ENCODE data around the gene ZNF300. TPM values are rescaled to one million over a fixed set of nuclear protein-coding genes. Genes with fewer than 3 reads are reported as not detected.
"Not testable (repeated sequence)": the region's sequence is repeated elsewhere in the genome, so short reads cannot be mapped to it uniquely, and the experiment has no call there.

Gene ZNF300
- total RNA-seq (2014; rRNA removed; shearing (Covaris generic)): 4.3 and 5.7 TPM in 2 replicates

DNA sequence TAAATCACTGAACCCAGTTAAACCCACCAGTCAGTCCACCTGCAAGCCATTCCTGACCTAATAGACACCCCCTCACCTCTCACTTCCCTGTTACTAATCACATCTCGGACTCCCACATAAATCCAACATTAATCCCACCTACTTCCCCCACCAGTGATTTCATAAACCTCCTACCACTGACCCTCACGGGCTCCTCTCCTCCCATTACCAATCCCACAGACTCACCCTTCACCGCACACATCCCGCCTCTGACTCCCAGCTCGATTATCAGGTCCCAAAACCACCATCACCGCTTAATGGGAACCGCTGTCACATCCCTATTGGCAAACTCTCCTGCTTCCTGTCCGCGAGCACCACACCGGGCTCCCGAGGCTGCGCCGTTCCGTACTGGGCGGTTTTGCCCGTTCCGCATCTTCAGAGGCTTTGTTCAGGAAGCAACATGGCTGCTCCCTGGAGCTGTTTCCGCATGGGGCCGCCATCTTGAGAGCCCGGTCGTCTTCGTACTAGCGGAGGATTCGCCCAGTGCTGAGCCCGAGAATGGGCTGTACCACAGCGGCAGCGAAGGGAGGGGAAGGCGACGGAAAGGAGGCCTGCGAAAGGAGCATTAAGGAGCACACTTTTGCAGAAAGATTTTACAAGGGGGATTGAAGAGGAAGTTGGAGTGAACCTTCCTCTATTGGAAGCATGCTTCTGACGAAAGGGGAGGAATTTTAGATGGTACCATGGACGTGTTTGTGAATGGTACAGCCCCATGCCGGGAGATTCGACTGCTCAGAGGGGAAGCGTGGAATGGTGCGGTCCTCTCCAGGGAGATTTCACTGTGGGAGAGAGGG is at the start of gene ZNF300:
Gene ZNF300 (minus strand): TSS at position 502 of the 833 bp plus-strand sequence. CDS start 1,825 bp downstream, outside the sequence.
- peak; percentile 92 for DNase-seq (ENCODE audit: low spot score)

DNA sequence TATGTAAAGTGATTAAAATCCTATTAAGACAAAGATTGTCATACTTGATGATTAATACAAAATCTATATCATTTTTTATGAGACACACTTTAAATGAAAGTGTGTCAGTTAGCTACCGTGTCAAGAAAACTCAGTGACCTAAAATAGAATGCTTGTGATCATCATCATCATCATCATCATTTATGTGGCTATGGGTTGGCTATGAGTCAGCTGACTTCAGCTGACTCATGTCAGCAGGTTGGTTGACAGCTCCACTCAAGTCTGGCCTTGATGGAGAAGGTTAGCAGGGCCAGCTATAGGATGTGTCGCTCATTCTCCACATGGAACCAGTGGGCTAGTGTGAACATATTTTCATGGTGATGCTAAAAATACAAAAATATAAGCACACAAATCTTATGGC is 43.8 kb upstream of the ZNF300 start:
- DNase-seq (ENCODE audit: low spot score): no peak

DNA sequence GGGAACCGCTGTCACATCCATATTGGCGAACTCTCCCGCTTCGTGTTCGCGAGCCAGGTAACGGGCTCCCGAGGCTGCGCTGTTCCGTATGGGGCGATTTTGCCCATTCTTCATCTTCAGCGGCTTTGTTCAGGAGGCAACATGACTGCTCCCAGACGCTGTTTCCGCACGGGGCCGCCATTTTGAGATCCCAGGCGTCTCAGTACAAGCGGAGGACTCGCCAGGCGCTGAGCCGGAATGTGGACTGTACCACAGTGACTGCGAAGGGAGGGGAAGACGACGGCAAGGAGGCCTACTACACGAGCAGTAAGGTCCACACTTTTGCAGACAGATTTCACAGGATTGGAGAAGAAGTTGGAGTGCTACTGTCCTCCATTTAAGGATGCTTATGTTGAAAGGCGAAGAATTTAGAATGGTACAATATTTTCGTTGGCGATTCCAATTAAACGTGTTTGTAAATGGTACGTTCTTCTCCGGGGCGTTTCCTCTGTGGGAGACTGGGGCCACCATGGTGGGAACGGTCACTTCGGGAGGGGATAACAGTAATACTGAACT is 41.6 kb upstream of the ZNF300 start:
- DNase-seq (ENCODE audit: low spot score): no peak

DNA sequence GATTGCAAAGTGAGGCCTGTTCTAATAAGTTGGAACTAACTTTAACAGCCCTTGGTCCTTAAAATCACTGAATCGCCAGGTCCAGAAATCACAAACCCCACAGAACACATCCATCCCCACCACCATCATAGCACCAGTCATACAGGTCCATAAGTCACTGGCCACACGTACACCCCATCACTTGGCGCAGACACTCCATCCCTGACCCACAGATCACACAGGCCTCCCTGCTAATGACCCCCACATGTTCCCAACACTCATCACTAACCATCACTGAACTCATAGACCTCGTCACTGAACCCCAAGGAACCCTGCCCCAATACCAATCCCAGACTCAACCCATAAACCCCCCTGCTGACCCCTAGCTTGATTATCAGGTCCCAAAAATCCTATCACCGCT is 41.2 kb upstream of the ZNF300 start:
- no peak for DNase-seq (ENCODE audit: low spot score)

DNA sequence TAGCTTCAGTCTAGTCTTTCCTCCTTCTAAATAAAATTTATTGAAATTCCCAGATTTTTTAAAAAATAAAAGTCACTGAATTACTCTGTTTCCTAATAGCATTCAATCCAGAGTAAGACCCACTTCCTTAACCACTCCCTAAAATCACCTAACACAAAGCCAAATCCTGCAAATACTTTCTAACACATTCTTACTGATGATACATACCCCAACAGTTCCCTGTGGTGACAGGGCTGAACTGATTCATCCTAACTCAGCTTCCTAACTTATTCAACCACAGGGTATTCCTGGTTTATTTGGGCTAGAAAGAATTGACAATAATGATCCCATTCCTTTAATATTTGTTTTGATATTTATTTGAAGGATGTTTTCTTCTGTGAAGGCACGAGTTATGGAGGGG is 40.7 kb upstream of the ZNF300 start:
- no peak for DNase-seq (ENCODE audit: low spot score)

DNA sequence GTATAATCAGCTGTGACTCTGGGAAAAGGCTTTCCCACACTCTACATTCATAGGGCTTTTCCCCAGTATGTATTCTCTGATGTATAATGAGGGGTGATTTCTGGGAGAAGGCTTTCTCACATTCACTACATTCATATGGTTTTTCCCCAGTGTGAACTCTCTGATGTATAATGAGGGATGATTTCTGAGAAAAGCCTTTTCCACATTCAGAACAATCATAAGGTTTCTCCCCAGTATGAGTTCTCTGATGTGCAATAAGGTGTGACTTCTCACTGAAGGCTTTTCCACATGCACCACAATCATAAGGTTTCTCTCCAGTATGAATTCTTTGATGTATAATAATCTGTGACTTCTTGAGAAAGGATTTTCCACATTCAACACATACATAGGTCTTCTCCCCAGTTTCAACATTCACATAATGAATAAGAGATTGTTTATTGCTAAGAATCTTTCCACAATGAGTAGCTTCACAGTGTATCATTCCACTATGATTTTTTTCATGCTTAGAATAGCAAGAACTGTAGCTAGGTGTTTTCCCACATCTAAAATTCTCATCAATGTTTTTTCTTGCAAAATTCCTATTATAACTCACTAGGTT is 26.7 kb upstream of the ZNF300 start:
- no peak for DNase-seq (ENCODE audit: low spot score)

DNA sequence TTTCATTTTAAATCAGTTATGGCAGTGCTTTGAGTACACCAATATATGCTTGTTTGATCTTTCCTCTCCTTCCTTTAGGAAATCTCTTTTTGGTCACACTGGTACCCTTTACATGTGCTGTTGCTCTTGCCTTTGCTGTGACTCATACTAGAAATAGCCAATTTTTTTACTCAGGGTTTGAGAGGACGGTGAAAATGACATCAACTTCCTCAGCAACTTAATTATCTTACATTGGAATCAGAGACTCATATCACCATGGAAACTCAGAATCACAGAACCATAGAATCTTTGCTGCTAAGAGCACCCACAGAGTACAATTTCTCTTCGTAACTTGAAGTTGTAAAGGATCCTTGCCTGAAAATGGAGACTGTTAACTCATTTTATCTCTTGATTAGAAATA is 13.8 kb upstream of the ZNF300 start:
- no peak for DNase-seq (ENCODE audit: low spot score)

DNA sequence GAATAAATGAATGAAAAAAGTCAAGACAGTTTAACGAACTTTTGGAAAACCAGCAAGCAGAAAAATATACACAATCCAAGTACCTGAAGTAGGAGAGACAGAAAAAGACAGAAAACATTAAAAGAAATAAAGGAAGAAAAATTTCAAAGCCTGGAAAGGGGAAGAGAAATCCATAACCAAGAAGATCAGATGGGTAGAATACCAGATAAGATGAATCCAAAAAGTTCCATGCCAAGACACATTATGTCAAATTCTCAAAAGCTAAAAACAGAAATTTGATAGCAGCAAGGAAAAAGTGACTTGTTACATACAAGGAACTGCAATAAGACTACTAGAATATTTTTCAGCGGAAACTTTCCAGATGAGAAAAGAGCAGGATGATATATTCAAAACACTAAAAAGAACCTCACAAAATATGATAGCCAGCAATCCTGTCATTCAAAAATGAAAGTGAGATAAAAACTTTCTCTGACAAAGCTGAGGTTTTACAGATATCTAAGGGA is 7.6 kb upstream of the ZNF300 start:
- DNase-seq (ENCODE audit: low spot score): no peak

DNA sequence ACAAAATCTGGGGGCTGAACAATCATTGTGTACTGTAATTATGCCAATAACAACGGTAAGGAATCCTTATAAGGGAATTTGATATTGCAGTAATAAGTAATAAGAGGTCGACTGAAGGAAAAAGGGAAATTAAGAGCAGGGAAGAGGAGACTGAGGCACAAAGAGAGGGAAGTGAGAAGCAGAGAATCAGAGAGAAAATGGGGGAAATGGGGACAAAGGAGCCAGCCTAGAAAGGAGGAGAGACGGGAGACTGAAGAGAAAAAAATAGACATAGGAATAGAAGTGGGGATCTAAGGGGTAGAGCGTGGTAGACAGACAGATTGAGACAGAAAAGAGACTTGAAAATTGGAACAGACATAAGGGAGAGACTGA is 518 bp upstream of the ZNF300 start:
- no peak for DNase-seq (ENCODE audit: low spot score)

DNA sequence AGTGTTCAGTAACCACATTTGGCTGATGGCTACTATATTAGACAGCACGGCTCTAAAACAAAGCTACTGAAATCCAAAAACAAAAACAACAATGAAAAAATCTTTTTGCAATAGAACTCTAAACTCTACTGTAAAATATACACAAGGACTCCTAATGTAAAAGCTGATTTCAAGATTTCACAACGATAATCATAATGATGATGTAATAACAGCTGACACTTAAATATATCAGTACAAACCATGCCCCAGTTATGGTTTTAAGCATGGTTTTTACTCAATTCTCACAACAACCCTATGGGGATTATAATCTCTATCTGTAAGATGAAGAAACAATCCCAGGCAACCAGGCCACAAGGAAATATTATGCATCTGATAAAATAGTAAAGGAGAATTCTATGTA is 3.3 kb downstream of the ZNF300 start:
- no peak for DNase-seq (ENCODE audit: low spot score)

DNA sequence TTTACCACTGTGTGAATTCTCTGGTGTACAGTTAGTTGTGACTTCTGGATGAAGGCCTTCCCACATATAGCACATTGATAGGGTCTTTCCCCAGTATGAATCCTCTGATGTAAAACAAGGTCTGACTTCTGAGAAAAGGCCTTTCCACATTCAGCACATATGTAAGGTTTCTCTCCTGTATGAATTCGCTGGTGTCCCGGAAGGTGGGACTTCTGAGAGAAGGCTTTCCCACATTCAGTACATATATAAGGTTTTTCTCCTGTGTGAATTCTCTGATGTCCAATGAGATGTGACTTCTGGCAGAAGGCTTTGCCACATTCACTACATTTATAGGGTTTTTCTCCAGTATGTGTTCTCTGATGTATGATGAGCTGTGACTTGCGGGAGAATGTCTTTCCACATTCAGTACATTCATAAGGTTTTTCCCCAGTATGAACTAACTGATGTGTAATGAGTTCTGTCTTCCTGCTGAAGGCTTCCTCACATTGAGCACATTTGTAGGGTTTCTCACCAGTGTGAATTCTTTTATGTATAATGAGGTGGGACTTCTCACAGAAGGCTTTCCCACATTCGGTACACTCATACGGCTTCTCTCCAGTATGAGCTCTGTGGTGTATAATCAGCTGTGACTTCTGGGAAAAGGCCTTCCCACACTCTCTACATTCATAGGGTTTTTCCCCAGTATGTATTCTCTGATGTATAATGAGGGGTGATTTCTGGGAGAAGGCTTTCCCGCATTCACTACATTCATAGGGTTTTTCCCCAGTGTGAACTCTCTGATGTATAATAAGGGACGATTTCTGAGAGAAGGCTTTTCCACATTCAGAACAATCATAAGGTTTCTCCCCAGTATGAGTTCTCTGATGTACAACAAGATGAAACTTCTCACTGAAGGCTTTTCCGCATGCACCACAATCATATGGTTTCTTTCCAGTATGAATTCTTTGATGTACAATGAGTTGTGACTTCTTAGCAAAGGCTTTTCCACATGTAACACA is 9.1 kb downstream of the ZNF300 start:
- DNase-seq (ENCODE audit: low spot score): no peak

DNA sequence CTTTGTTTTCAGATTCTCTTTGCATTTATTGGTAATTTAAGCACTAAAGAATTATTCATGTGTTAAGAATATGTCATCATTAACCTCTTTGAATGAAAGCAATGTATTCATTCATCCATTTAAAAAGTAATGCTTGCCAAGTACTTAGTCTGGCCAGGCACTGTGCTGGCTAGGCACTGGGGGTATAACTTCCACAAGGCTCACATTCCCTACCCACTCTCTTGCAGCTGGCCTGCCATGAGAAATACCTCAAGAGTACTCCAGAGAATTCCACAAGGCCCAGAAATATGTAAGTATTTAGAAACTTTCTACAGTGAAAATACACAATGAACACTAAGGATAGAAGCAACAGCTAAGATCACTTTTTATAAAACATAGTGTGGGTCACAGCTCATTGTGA is 25.4 kb downstream of the ZNF300 start:
- no peak for DNase-seq (ENCODE audit: low spot score)

DNA sequence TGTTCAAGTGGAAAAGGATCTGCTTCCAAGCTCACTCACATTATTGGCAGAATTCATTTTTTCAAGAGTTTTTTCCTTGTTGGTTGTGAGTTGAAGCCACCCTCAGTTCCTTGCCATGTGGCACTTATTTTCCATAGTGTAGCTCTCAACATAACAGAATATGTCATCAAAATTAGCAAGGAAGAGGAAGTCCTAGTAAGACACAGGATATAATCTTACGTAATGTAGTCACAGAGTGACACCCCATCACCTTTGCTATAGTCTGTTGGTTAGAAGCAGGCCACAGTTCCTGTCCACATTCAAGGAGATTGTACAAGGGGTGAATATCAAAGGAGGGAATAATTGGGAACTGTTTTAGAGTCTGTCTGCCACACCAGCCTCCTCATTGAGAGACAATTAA is 42.7 kb downstream of the ZNF300 start:
- no peak for DNase-seq (ENCODE audit: low spot score)

DNA sequence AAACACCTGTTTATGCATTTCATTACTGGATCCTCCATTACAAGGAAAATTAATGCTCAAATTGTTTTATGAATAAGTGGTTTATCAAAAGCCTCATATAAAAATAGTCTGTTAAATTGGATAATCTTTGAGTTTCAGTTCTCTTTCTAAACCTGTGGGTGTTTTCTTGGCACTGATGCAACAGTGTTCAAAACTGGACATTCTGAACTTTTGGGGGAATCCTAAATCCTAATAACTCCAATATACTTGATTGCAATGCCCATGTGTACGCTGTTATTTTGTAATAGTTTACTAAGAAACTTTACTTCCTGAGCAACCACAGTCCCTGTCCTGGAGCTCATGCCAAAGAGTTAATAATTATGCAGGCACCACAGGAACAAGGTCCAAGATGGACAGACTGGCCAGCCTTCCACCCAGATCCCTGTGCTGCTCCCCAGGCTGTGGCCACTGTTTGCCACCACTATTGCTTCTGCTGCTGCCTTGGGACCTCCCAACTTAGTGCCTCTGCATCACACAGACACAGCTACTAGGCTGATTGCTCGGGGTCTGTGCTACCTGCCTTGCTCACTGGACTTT is 44.4 kb downstream of the ZNF300 start:
- no peak for DNase-seq (ENCODE audit: low spot score)

DNA sequence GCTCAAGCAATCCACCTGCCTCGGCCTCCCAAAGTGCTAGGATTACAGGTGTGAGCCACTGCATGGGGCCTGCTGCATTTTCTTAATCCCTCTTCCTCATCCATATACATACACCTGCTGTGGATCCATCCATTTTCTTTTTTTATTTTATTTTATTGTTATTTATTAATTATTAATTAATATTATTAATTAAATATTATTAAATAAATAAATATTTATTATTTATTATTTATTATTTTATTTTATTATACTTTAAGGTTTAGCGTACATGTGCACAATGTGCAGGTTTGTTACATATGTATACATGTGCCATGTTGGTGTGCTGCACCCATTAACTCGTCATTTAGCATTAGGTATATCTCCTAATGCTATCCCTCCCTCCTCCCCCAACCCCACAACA is 48.1 kb downstream of the ZNF300 start:
- DNase-seq (ENCODE audit: low spot score): not testable (repeated sequence)

DNA sequence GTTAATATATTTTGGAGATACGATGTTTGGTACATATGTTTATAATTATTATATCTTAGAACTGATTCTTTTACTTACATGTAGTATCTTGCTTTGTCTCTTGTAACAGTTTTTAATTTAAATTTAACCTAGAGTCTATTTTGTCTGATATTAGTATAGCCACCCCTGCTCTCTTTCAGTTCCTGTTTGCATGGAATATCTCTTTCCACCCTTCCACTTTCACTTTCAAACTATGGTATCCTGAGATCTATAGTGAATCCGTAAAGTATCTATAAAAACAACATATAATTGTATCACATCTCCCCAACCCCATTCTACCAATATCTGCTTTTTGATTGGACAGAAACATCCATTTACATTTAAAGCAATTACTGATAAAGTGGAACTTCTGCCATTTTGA is 51.2 kb downstream of the ZNF300 start:
- no peak for DNase-seq (ENCODE audit: low spot score)

DNA sequence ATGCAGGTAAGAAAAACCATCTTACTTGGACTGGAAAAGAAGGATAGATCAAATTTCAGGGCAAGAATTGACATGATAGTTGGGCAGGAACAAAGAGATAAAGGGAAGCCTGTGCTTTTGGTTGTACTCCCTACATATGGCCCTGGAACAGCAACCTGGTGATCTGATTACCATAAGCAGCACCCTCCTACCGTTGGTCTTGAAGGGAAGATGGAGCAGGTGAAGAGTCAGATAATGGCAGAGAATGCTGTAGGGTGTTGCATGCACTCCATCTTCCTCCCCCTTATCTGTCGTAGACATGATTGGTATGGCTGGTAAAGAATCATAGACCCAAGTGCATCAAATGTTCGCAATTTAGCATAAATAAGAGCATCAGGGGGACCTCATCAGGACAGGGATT is 53.7 kb downstream of the ZNF300 start:
- no peak for DNase-seq (ENCODE audit: low spot score)

DNA sequence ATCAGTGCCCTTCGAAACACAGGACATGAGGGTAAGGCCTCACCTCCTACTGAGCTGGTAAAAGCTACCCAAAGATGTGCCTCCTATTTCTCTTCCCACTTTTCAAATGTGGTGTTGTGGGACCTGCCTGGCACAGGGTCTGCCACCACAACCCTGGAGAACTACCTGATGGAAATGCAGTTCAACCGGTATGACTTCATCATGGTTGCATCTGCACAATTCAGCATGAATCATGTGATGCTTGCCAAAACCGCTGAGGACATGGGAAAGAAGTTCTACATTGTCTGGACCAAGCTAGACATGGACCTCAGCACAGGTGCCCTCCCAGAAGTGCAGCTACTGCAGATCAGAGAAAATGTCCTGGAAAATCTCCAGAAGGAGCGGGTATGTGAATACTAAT is 56.5 kb downstream of the ZNF300 start:
- DNase-seq (ENCODE audit: low spot score): no peak

DNA sequence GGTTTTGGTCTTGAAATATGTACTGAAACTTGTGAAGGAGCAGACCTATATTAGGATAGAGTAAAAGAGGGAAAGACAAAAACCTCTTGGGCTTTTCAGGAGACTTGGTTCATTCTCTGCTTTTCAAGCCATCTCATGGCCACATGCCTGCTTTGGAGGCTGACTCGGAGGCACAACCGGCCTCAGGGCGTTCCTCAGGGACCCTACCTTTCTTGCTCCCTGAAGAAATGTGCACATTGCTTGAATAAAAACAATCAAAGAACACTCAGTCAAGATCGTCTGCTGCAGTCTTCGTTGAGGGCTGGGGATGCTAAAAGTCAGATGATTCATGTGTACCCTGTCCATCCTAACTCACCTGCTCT is 57.5 kb downstream of the ZNF300 start:
- DNase-seq (ENCODE audit: low spot score): no peak

DNA sequence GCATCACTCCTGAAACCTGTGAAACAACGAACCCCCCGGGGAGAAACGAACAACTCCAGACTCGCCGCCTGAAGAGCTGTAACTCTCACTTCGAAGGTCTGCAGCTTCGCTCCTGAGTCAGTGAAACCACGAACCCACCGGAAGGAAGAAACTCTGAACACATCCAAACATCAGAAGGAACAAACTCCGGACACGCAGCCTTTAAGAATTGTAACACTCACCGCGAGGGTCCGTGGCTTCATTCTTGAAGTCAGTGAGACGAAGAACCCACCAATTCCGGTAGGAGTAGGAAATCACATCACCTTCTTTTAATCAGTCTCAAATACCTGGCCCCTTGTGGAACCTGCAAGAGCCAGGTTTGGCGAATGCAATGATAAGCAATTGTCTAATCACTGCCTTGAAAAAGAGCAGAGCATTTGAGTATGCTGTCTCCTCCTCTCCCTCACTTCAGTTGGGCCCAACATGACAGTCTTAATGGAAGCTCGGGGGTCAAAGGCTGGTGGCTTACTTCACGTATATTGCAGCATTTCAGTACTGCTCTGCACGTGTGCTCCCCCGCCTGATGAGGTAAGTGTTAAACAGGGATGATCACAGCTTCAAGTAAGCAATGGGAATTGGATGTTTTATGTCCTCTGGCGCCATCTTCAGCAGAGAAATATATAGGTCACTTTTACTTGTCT is 58.0 kb downstream of the ZNF300 start:
- peak; percentile 89 for DNase-seq (ENCODE audit: low spot score)

DNA sequence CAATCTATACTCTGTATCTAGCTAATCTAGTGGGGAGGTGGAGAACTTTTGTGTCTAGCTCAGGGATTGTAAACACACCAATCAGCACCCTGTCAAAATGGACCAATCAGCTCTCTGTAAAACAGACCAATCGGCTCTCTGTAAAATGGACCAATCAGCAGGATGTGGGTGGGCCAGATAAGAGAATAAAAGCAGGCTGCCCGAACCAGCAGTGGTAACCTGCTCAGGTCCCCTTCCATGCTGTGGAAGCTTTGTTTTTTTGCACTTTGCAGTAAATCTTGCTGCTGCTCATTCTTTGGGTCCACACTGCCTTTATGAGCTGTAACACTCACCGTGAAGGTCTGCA is 58.5 kb downstream of the ZNF300 start, which contains the start of gene IRGM:
Gene IRGM (plus strand): TSS at position 214 of the 346 bp plus-strand sequence. CDS start 1,603 bp downstream, outside the sequence.
- not testable (repeated sequence) for DNase-seq (ENCODE audit: low spot score)
